ENCODE data around the gene ZBTB25.

DNA sequence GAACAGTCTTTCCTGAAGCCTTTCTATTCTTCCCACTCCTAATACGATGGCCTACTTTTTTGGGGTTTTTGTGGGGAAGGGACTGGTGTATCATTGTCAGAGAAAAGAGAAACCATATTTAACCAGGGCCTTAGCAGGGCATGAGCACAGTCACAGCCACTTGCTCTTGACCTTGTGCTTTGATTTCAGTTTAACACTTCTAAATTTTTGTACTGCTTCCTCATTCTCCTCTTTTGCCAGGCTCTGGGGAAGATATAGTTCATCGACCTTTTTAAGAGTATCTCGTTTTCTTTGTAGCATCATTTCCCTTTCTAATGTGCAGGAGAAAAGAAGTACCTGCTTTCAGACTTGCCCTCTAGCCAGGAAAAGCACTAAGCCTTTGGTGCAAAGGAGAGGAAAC, 3.1 kb upstream of the ZBTB25 start:
- TF ChIP-seq, protein P1, sequence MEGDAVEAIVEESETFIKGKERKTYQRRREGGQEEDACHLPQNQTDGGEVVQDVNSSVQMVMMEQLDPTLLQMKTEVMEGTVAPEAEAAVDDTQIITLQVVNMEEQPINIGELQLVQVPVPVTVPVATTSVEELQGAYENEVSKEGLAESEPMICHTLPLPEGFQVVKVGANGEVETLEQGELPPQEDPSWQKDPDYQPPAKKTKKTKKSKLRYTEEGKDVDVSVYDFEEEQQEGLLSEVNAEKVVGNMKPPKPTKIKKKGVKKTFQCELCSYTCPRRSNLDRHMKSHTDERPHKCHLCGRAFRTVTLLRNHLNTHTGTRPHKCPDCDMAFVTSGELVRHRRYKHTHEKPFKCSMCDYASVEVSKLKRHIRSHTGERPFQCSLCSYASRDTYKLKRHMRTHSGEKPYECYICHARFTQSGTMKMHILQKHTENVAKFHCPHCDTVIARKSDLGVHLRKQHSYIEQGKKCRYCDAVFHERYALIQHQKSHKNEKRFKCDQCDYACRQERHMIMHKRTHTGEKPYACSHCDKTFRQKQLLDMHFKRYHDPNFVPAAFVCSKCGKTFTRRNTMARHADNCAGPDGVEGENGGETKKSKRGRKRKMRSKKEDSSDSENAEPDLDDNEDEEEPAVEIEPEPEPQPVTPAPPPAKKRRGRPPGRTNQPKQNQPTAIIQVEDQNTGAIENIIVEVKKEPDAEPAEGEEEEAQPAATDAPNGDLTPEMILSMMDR (IDR thresholded peaks at IDR 0.05), result no peak
- TF ChIP-seq POLR2A (IDR thresholded peaks at IDR 0.05), result no peak
